Neural progenitor cell (in vitro differentiated cells): ENCODE results near the gene RPL39L.

Experiments used
- EZH2 ChIP-seq: fragments of 200-600 bp; sonication (generic); IDR thresholded peaks from 2 replicates; pipeline ENCODE4 v1.6.1; 2017; ENCODE audit warnings: antibody characterized with exemption, mild to moderate bottlenecking, moderate library complexity
- EZH2phosphoT487 ChIP-seq: fragments of 200-600 bp; sonication (generic); IDR thresholded peaks from 2 replicates; pipeline ENCODE4 v1.6.1; 2017; ENCODE audit warnings: antibody characterized with exemption
- TF ChIP-seq, protein P1 (sequence below): fragments of 200-600 bp; sonication (generic); IDR thresholded peaks from 2 replicates; pipeline ENCODE4 v1.5.1; 2017; ENCODE audit warnings: antibody characterized with exemption, mild to moderate bottlenecking

DNA sequence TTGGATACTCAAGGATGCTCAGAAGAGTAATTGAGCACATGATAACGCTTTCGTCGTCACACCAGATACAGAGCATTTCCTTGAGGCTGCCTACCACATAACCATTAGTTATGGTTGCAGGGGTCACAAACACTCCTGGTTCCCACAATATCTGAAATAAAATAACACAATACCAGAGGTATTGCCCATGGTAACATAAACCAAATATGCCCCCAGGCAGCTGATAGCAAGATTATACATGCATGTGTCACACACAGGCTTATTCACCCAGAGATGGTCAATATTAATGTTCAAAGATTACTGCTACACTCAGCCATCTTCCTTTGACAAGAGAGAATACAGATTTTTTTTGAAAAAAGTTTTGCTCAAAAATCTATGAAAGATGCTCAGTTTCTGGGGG lies 7.3 kb downstream of the RPL39L start:
- TF ChIP-seq, protein P1, sequence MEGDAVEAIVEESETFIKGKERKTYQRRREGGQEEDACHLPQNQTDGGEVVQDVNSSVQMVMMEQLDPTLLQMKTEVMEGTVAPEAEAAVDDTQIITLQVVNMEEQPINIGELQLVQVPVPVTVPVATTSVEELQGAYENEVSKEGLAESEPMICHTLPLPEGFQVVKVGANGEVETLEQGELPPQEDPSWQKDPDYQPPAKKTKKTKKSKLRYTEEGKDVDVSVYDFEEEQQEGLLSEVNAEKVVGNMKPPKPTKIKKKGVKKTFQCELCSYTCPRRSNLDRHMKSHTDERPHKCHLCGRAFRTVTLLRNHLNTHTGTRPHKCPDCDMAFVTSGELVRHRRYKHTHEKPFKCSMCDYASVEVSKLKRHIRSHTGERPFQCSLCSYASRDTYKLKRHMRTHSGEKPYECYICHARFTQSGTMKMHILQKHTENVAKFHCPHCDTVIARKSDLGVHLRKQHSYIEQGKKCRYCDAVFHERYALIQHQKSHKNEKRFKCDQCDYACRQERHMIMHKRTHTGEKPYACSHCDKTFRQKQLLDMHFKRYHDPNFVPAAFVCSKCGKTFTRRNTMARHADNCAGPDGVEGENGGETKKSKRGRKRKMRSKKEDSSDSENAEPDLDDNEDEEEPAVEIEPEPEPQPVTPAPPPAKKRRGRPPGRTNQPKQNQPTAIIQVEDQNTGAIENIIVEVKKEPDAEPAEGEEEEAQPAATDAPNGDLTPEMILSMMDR: no peak
- TF ChIP-seq EZH2phosphoT487 (no peak), EZH2 (no peak)
